Nephron progenitor cell (in vitro differentiated cells): Measurements from ENCODE around the gene SRP14.
A peak's percentile ranks its signal among the peaks of the same experiment; 100 is the strongest.

Experiments
- DNase-seq: peaks from one replicate; pipeline ENCODE4 v3.0.0; 2021
- H3K27ac Mint-ChIP-seq: 2 replicates; pipeline ENCODE4 v1.8.0; 2021; ENCODE audit warnings: mild to moderate bottlenecking, moderate library complexity, mixed read lengths
- H3K27me3 Mint-ChIP-seq: 2 replicates; pipeline ENCODE4 v1.8.0; 2021; ENCODE audit warnings: mild to moderate bottlenecking, low read depth, mixed read lengths; ENCODE audit not compliant: poor library complexity
- H3K36me3 Mint-ChIP-seq: 2 replicates; pipeline ENCODE4 v1.8.0; 2021; ENCODE audit warnings: low read depth, mixed read lengths
- H3K4me1 Mint-ChIP-seq: 2 replicates; pipeline ENCODE4 v1.8.0; 2021; ENCODE audit warnings: mixed read lengths
- H3K4me3 Mint-ChIP-seq: 2 replicates; pipeline ENCODE4 v1.8.0; 2021; ENCODE audit warnings: mild to moderate bottlenecking, moderate library complexity, mixed read lengths
- H3K9me3 Mint-ChIP-seq: 2 replicates; pipeline ENCODE4 v1.8.0; 2021; ENCODE audit warnings: mild to moderate bottlenecking, moderate library complexity, mixed read lengths
- CTCF ChIP-seq: fragments of 200-600 bp; sonication (generic); IDR thresholded peaks from 2 replicates; pipeline ENCODE4 v1.5.0; 2021; ENCODE audit warnings: antibody characterized with exemption

The SRP14 gene

DNA sequence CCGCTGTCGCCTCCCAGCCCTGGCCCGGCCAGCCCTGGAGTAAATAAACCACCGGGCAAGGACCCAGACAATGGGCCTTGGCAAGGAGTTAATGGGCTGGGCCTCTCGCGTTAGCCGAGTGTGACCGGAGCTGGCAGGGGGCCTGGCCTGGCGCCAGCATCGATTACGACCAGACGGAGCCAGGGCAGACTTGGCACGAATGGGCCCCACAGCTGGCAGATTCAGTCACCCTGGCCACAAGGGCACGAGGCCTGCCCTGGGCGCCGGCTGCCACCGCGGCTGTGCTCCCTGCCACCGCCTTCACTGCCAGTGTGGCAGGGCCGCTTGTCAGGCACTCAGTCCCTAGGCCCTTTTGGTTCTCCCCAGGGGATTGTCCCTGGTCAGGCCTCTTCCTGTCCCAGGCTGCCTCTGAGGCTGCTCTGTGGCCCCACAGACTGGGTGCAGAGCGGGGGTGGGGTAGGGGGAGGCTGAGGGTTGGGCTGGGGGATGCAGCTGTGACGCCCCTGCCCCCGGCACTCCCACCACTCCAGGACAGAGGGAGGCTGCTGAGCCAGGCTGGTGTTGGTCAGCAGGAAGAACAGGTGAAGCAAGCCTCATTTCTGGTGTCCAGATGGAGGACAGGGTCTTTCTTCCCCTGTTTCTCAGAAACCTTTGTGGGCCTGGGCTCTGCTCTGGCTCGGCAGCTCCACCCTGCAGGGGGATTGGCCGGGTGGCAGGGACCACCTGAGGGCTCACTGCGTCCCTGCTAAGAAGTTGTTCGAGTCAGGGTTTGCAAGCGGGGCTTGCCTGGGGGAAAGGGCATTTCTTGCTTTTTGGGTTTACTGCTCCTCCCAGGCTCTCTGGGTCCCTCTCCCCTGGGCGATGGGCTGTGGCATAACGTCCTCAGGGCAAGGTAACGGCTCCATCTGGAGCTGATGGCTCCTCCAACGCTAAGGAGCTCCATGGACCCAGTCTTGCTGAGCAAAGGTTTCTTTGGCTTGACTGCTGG is 30.5 kb upstream of the SRP14 start:
- peaks cover 58% of the 10 kb centered on the region for H3K4me1 Mint-ChIP-seq
- DNase-seq = peak; percentile 51
- peaks cover 6% of the 10 kb centered on the region for H3K9me3 Mint-ChIP-seq
- no peak for TF ChIP-seq CTCF
- no peaks in the 10 kb centered on the region for H3K27me3 Mint-ChIP-seq
- H3K27ac Mint-ChIP-seq = peak overlapping the region; percentile 79
- H3K36me3 Mint-ChIP-seq = no peaks in the 10 kb centered on the region
- no peak overlapping the region for H3K4me3 Mint-ChIP-seq

DNA sequence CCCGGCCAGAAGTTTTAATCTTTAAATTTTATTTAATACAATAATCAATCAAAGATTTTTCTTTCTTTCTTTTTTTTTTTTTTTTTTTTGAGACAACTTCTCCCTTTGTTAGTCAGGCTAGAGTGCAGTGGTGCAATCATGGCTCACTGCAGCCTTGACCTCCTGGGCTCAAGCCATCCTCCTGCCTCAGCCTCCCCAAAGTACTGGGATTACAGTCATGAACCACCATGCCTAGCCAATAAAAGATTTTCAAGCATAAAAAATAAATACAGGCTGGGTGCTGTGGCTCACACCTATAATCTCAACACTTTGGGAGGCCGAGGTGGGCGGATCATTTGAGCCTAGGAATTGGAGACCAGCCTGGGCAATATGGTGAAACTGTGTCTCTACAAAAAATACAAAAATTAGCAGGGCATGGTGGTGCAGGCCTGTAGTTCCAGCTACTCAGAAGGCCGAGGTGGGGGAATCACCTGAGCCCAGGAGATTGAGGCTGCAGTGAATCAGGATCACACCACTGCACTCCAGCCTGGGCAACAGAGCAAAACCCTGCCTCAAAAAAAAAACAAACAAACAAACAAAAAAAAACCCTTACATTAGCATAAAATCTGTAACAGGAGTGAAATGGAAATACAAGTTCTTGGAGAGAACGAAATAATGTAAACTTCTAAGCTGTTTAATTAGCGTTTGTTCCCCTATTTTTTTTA is 29.1 kb upstream of the SRP14 start:
- no peak for TF ChIP-seq CTCF
- H3K36me3 Mint-ChIP-seq = no peaks in the 10 kb centered on the region
- H3K27me3 Mint-ChIP-seq = no peaks in the 10 kb centered on the region
- DNase-seq = no peak
- no peaks in the 10 kb centered on the region for H3K9me3 Mint-ChIP-seq
- no peak overlapping the region for H3K4me3 Mint-ChIP-seq
- peak overlapping the region; percentile 64 for H3K27ac Mint-ChIP-seq
- H3K4me1 Mint-ChIP-seq = peaks cover 66% of the 10 kb centered on the region

DNA sequence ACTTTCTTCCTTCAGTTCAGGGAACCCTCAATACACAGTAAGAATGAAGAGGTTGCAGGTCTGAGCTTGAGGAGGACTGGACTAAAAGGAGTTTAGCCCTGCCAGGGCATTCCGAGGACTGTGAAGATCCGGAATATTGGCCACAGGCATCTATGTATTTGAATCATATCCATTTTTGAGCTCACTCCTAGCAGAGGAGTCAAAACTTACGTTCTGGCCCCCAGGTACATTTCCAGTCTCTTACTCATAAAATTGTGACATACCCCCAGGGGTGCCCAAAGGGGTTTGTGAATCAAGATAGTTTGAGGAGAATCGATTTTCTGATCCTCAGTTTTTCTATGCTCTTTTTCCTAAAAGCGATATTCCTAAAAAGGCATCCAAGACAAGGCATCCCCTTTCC is 27.6 kb upstream of the SRP14 start:
- Mint-ChIP-seq H3K36me3 (no peaks in the 10 kb centered on the region), H3K4me3 (no peak overlapping the region), H3K27ac (peak overlapping the region; percentile 49), H3K27me3 (no peaks in the 10 kb centered on the region), H3K9me3 (no peaks in the 10 kb centered on the region), H3K4me1 (peaks cover 58% of the 10 kb centered on the region)
- no peak for DNase-seq
- no peak for TF ChIP-seq CTCF

DNA sequence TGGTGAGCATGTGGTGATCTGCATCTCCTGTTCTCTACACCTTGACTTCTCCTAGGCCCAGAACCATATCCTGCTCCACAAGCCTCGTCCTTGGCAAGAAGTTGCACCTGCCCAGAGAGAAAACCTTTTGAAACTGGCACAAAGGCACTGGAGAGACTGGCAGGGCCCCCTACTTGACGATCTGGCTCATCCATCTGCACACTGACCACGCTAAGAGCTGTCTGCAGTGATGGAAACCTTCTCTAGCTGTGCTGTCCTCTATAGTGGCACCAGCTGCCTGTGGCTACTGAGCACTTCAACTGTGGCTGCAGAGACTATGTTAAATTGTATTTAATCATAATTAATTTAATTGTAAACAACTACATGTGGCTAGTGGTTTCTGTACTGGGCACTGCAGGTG is 26.2 kb upstream of the SRP14 start:
- H3K36me3 Mint-ChIP-seq = no peaks in the 10 kb centered on the region
- H3K4me3 Mint-ChIP-seq = no peak overlapping the region
- H3K4me1 Mint-ChIP-seq = peaks cover 48% of the 10 kb centered on the region
- no peak for TF ChIP-seq CTCF
- H3K27me3 Mint-ChIP-seq = no peaks in the 10 kb centered on the region
- H3K27ac Mint-ChIP-seq = no peak overlapping the region
- no peak for DNase-seq
- no peaks in the 10 kb centered on the region for H3K9me3 Mint-ChIP-seq

DNA sequence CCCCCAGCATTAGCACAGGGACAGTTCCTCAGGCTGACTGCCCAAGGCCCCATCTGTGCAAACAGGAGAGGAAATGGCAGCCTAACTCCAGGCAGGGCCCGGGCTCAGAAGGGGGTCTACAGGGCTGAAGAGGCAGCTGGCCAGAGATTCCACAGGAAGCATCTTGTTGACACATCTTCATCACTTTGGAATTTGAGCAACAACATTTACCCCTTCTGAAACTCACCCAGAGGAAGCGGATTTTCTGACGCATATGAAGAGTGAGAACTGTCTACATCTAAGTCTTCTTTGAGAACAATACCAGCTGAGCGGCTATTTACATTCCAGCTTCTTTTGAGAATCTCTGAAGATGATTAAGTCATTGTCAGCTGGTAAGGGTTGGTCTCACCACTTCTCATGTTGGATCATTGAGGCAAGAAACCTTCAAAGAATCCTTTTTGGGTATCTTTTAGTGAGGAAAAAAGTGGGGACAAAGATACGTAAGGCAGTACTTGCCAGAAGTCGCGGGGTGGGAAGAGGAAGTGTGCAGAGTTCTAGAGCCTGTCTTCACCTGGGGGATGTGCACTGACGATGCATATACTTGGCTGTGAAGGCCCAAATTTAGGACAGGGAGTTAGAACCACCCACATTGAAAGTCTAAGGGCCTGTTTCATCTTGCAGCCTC is 25.4 kb upstream of the SRP14 start:
- H3K9me3 Mint-ChIP-seq = no peaks in the 10 kb centered on the region
- H3K4me3 Mint-ChIP-seq = no peak overlapping the region
- TF ChIP-seq CTCF = no peak
- no peak for DNase-seq
- H3K27me3 Mint-ChIP-seq = no peaks in the 10 kb centered on the region
- peaks cover 42% of the 10 kb centered on the region for H3K4me1 Mint-ChIP-seq
- H3K27ac Mint-ChIP-seq = peak overlapping the region; percentile 52
- no peaks in the 10 kb centered on the region for H3K36me3 Mint-ChIP-seq
